ENCODE results near the gene PARD6A. TPM values are rescaled to one million over a fixed set of nuclear protein-coding genes. Genes with fewer than 3 reads are reported as not detected.
A peak's percentile ranks its signal among the peaks of the same experiment; 100 is the strongest.

Gene PARD6A
- total and polyA plus RNA-seq, 2 donors (not counting 1 experiment from before 2014, with no cell fraction given): 0.36 to 4.8 TPM

DNA sequence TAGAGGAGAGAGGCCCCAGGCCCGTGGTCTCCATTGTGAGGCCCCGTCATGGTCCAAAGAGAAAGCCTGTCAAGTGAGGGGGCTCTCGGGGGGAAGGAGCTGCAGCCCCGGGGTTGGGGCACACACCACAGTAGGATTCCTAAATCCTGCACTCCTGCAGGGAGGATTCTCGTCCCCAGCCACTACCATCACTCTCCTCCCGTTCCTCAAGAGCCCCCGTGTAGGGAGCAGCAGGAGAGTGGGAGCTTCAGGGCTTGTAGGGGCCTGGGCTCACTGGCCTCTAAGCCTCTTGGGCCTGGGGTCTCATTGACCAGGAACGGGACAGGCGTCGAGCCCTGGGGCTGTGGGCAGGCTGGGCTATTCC, 6.7 kb downstream of the PARD6A start:
- no peak overlapping the region for H3K27ac ChIP-seq (ENCODE audit: insufficient read depth, low read length)
- TF ChIP-seq, protein P1, sequence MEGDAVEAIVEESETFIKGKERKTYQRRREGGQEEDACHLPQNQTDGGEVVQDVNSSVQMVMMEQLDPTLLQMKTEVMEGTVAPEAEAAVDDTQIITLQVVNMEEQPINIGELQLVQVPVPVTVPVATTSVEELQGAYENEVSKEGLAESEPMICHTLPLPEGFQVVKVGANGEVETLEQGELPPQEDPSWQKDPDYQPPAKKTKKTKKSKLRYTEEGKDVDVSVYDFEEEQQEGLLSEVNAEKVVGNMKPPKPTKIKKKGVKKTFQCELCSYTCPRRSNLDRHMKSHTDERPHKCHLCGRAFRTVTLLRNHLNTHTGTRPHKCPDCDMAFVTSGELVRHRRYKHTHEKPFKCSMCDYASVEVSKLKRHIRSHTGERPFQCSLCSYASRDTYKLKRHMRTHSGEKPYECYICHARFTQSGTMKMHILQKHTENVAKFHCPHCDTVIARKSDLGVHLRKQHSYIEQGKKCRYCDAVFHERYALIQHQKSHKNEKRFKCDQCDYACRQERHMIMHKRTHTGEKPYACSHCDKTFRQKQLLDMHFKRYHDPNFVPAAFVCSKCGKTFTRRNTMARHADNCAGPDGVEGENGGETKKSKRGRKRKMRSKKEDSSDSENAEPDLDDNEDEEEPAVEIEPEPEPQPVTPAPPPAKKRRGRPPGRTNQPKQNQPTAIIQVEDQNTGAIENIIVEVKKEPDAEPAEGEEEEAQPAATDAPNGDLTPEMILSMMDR (conservative IDR thresholded peaks at IDR 0.05 in 1 of 2, IDR thresholded peaks at IDR 0.05 in 1 of 2; ENCODE audit: low read depth in 1 of 2, low read length in 2 of 2): no peak
- TF ChIP-seq EZH2 (IDR thresholded peaks at IDR 0.05; ENCODE audit: low read length, missing control alignments): no peak
- H3K79me2 ChIP-seq (ENCODE audit: control insufficient read depth, insufficient read depth, low read length): no peaks in the 10 kb centered on the region
- peak overlapping the region; percentile 37 for H3K9ac ChIP-seq (ENCODE audit: insufficient read depth, low read length)
- H3K36me3 ChIP-seq (ENCODE audit: control insufficient read depth, insufficient read depth, low read length): no peaks in the 10 kb centered on the region
- H3K4me2 ChIP-seq (ENCODE audit: extremely low read depth, insufficient read depth, low read length): peak overlapping the region; percentile 51
- H3K9me3 ChIP-seq (ENCODE audit: control insufficient read depth, insufficient read depth, low read depth, low read length): no peaks in the 10 kb centered on the region
- H4K20me1 ChIP-seq (ENCODE audit: control insufficient read depth, extremely low read depth, insufficient read depth, low read length): no peaks in the 10 kb centered on the region
- H3K4me1 ChIP-seq (ENCODE audit: control insufficient read depth, extremely low read depth, insufficient read depth, low read length): peaks cover 14% of the 10 kb centered on the region
- no peaks in the 10 kb centered on the region for H3K27me3 ChIP-seq (ENCODE audit: control insufficient read depth, insufficient read depth, low read length)
- H3K4me3 ChIP-seq (replicated peaks in 1 of 4; ENCODE audit: control extremely low read depth in 1 of 4, insufficient read depth in 1 of 4, low read depth in 3 of 4, low read length in 4 of 4): no peak overlapping the region
- peak overlapping the region; percentile 90 for H2AFZ ChIP-seq (ENCODE audit: low read length)
- no peak for DNase-seq (ENCODE audit: low read depth in 2 of 2)

- Histone ChIP-seq H2AFZ (ENCODE audit: low read length) (peak overlapping the region; percentile 90), H3K9ac (ENCODE audit: insufficient read depth, low read length) (peak overlapping the region; percentile 37), H3K4me1 (ENCODE audit: control insufficient read depth, extremely low read depth, insufficient read depth, low read length) (peaks cover 14% of the 10 kb centered on the region), H3K27me3 (ENCODE audit: control insufficient read depth, insufficient read depth, low read length) (no peaks in the 10 kb centered on the region), H3K9me3 (ENCODE audit: control insufficient read depth, insufficient read depth, low read depth, low read length) (no peaks in the 10 kb centered on the region), H4K20me1 (ENCODE audit: control insufficient read depth, extremely low read depth, insufficient read depth, low read length) (no peaks in the 10 kb centered on the region), H3K27ac (ENCODE audit: insufficient read depth, low read length) (no peak overlapping the region), H3K79me2 (ENCODE audit: control insufficient read depth, insufficient read depth, low read length) (no peaks in the 10 kb centered on the region), H3K36me3 (ENCODE audit: control insufficient read depth, insufficient read depth, low read length) (no peaks in the 10 kb centered on the region), H3K4me2 (ENCODE audit: extremely low read depth, insufficient read depth, low read length) (peak overlapping the region; percentile 51), H3K4me3 (replicated peaks in 1 of 4; ENCODE audit: control extremely low read depth in 1 of 4, insufficient read depth in 1 of 4, low read depth in 3 of 4, low read length in 4 of 4) (no peak overlapping the region)
- DNase-seq (ENCODE audit: low read depth in 2 of 2): peak; percentile 84 to 91
- TF ChIP-seq, protein P1 (conservative IDR thresholded peaks at IDR 0.05 in 1 of 2, IDR thresholded peaks at IDR 0.05 in 1 of 2; ENCODE audit: low read depth in 1 of 2, low read length in 2 of 2): peak; percentile 81 to 93
- TF ChIP-seq EZH2 (IDR thresholded peaks at IDR 0.05; ENCODE audit: low read length, missing control alignments): no peak
Observed at GRCh38 chr16:67667817-67668494, 7.2 kb downstream of the PARD6A start.

GRCh38 chr16:67668495-67669157, 7.9 kb downstream of the PARD6A start:
- Histone ChIP-seq H4K20me1 (ENCODE audit: control insufficient read depth, extremely low read depth, insufficient read depth, low read length) (no peaks in the 10 kb centered on the region), H3K9me3 (ENCODE audit: control insufficient read depth, insufficient read depth, low read depth, low read length) (no peaks in the 10 kb centered on the region), H3K79me2 (ENCODE audit: control insufficient read depth, insufficient read depth, low read length) (no peaks in the 10 kb centered on the region), H3K27me3 (ENCODE audit: control insufficient read depth, insufficient read depth, low read length) (no peaks in the 10 kb centered on the region), H3K36me3 (ENCODE audit: control insufficient read depth, insufficient read depth, low read length) (no peaks in the 10 kb centered on the region), H3K9ac (ENCODE audit: insufficient read depth, low read length) (no peak overlapping the region), H2AFZ (ENCODE audit: low read length) (no peak overlapping the region), H3K4me2 (ENCODE audit: extremely low read depth, insufficient read depth, low read length) (no peak overlapping the region), H3K27ac (ENCODE audit: insufficient read depth, low read length) (no peak overlapping the region), H3K4me1 (ENCODE audit: control insufficient read depth, extremely low read depth, insufficient read depth, low read length) (peaks cover 18% of the 10 kb centered on the region), H3K4me3 (replicated peaks in 1 of 4; ENCODE audit: control extremely low read depth in 1 of 4, insufficient read depth in 1 of 4, low read depth in 3 of 4, low read length in 4 of 4) (no peak overlapping the region)
- TF ChIP-seq, protein P1 (conservative IDR thresholded peaks at IDR 0.05 in 1 of 2, IDR thresholded peaks at IDR 0.05 in 1 of 2; ENCODE audit: low read depth in 1 of 2, low read length in 2 of 2): peak in 1 of 2 donors; percentile 2
- no peak for TF ChIP-seq EZH2 (IDR thresholded peaks at IDR 0.05; ENCODE audit: low read length, missing control alignments)
- no peak for DNase-seq (ENCODE audit: low read depth in 2 of 2)

Measured in fibroblast of lung (primary cell).